Measurements from ENCODE around the gene USP53. TPM values are rescaled to one million over a fixed set of nuclear protein-coding genes. Genes with fewer than 3 reads are reported as not detected.

USP53 gene
- total RNA-seq: 10 to 100 TPM; 10.9 to 11.0 TPM

GRCh38 chr4:119212234-119212963, at the start of gene USP53:
USP53 (plus strand) TSS chr4:119212713; CDS start chr4:119239760, 27,047 bp downstream.

GRCh38 chr4:119321921-119322687, 109.6 kb downstream of the USP53 start, which contains the start of gene FABP2:
FABP2 (minus strand) TSS chr4:119322138; CDS start chr4:119322102, 36 bp downstream.

Other genes starting within 250 kb of the USP53 start
- gene MYOZ2, start 76.9 kb upstream of the USP53 start, total RNA-seq: not detected
- gene FABP2, start 109.4 kb downstream of the USP53 start, total RNA-seq: under 1 TPM; 0.38 to 0.39 TPM